NCI-H2227 treated with DMSO at 0.1 percent for 48 hours (cell line): ENCODE results near the gene MRPL58.
"Not testable (repeated sequence)": the region's sequence is repeated elsewhere in the genome, so short reads cannot be mapped to it uniquely, and the experiment has no call there.

Experiments
- DNase-seq: peaks from one replicate; lab custom pipeline; 2025; lab: John Stamatoyannopoulos, UW

Gene MRPL58

GRCh38 chr17:75012346-75013091 is at the start of gene MRPL58:
Gene MRPL58 (plus strand): TSS chr17:75012670. CDS start chr17:75012687, 17 bp downstream.
- peak; percentile 87 for DNase-seq

- DNase-seq = no peak
Observed at GRCh38 chr17:74963656-74964055, 48.8 kb upstream of the MRPL58 start.

- no peak for DNase-seq
Observed at GRCh38 chr17:74964246-74964761, 48.2 kb upstream of the MRPL58 start.

- no peak for DNase-seq
Observed at GRCh38 chr17:74964988-74965622, 47.4 kb upstream of the MRPL58 start.

- DNase-seq = no peak
Observed at GRCh38 chr17:74968361-74968780, 44.1 kb upstream of the MRPL58 start.

GRCh38 chr17:74969501-74969900 is 43.0 kb upstream of the MRPL58 start:
- not testable (repeated sequence) for DNase-seq

GRCh38 chr17:74970395-74970794 is 42.1 kb upstream of the MRPL58 start:
- DNase-seq = no peak

- DNase-seq = no peak
Observed at GRCh38 chr17:74971069-74971841, 41.2 kb upstream of the MRPL58 start.

GRCh38 chr17:74971842-74972106 is 40.7 kb upstream of the MRPL58 start:
- DNase-seq = no peak

GRCh38 chr17:74972107-74972972 is 40.1 kb upstream of the MRPL58 start, which contains the start of gene HID1:
Gene HID1 (minus strand): TSS chr17:74972759. CDS start chr17:74972656, 103 bp downstream.
- DNase-seq = peak; percentile 45

GRCh38 chr17:74972973-74973328 is 39.5 kb upstream of the MRPL58 start:
- no peak for DNase-seq

- no peak for DNase-seq
Observed at GRCh38 chr17:74975943-74976342, 36.5 kb upstream of the MRPL58 start.

- no peak for DNase-seq
Observed at GRCh38 chr17:74977802-74978201, 34.7 kb upstream of the MRPL58 start.

- no peak for DNase-seq
Observed at GRCh38 chr17:74978240-74978639, 34.2 kb upstream of the MRPL58 start.

GRCh38 chr17:74979408-74980146 is 32.9 kb upstream of the MRPL58 start:
- DNase-seq = no peak

GRCh38 chr17:74981318-74981978 is 31.0 kb upstream of the MRPL58 start:
- no peak for DNase-seq

GRCh38 chr17:74981979-74982662 is 30.3 kb upstream of the MRPL58 start:
- peak; percentile 73 for DNase-seq

- DNase-seq = not testable (repeated sequence)
Observed at GRCh38 chr17:74982663-74983313, 29.7 kb upstream of the MRPL58 start.

GRCh38 chr17:74986206-74986576 is 26.3 kb upstream of the MRPL58 start:
- no peak for DNase-seq
